ENCODE data around the gene PIGZ. TPM values are rescaled to one million over a fixed set of nuclear protein-coding genes. Genes with fewer than 3 reads are reported as not detected.

Gene PIGZ
- total RNA-seq, 2 donors from 2014 or later, result 0.22 to 0.31 TPM

DNA sequence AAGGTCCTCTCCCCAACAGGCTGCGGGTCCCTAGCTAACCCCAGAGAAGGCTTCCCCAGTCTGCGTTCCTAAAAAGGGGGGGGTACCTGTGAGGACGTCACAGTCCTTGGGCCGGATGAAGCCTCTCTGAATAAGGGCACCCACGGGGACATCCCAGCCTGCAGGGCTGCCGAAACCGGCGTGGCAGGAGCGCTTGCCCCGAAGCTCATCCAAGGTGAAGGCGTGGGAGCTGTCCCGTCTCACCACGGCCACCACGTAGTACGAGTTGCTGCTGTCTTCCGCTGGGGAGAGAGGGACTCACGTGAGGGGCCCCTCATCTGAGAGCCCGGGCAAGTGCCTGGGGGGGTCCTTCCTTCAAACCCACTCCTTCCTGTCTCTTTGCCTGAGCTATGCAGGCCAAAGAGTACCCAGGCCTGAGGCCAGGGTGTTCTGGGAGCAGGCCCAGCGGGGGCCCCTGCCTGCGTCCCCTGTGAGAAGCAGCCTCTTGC is 40.9 kb upstream of the PIGZ start:
- H3K27ac ChIP-seq (ENCODE audit: low read depth, low read length), result no peak overlapping the region
- H3K4me1 ChIP-seq (ENCODE audit: control insufficient read depth, insufficient read depth, low read length), result no peaks in the 10 kb centered on the region
- Mint-ChIP-seq H3K9me3 (no peaks in the 10 kb centered on the region), H3K27me3 (ENCODE audit: insufficient read depth) (peaks cover 20% of the 10 kb centered on the region), H3K4me3 (no peak overlapping the region), H3K27ac (no peak overlapping the region), H3K36me3 (ENCODE audit: low read depth) (peaks cover 10% of the 10 kb centered on the region), H3K4me1 (peaks cover 10% of the 10 kb centered on the region)
- WGBS, 2 experiments (ENCODE audit: insufficient coverage in 1 of 2, insufficient read length in 1 of 2), result 93 to 94% methylated on average over 15 to 20 of the region's 20 CpGs
- H3K36me3 ChIP-seq (ENCODE audit: control insufficient read depth, insufficient read depth, low read length), result no peaks in the 10 kb centered on the region
- peaks cover 8% of the 10 kb centered on the region for H3K27me3 ChIP-seq (ENCODE audit: control insufficient read depth, insufficient read depth, low read length, poor library complexity, severe bottlenecking)
- TF ChIP-seq, protein P1, sequence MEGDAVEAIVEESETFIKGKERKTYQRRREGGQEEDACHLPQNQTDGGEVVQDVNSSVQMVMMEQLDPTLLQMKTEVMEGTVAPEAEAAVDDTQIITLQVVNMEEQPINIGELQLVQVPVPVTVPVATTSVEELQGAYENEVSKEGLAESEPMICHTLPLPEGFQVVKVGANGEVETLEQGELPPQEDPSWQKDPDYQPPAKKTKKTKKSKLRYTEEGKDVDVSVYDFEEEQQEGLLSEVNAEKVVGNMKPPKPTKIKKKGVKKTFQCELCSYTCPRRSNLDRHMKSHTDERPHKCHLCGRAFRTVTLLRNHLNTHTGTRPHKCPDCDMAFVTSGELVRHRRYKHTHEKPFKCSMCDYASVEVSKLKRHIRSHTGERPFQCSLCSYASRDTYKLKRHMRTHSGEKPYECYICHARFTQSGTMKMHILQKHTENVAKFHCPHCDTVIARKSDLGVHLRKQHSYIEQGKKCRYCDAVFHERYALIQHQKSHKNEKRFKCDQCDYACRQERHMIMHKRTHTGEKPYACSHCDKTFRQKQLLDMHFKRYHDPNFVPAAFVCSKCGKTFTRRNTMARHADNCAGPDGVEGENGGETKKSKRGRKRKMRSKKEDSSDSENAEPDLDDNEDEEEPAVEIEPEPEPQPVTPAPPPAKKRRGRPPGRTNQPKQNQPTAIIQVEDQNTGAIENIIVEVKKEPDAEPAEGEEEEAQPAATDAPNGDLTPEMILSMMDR (conservative IDR thresholded peaks at IDR 0.05), result no peak
- H3K9ac ChIP-seq (ENCODE audit: extremely low read depth, low read length, poor library complexity, severe bottlenecking), result no peak overlapping the region
- no peak overlapping the region for H3K4me3 ChIP-seq (ENCODE audit: low read length)
- DNase-seq, result no peak
- H3K9me3 ChIP-seq (ENCODE audit: control insufficient read depth, low read length), result no peaks in the 10 kb centered on the region

DNA sequence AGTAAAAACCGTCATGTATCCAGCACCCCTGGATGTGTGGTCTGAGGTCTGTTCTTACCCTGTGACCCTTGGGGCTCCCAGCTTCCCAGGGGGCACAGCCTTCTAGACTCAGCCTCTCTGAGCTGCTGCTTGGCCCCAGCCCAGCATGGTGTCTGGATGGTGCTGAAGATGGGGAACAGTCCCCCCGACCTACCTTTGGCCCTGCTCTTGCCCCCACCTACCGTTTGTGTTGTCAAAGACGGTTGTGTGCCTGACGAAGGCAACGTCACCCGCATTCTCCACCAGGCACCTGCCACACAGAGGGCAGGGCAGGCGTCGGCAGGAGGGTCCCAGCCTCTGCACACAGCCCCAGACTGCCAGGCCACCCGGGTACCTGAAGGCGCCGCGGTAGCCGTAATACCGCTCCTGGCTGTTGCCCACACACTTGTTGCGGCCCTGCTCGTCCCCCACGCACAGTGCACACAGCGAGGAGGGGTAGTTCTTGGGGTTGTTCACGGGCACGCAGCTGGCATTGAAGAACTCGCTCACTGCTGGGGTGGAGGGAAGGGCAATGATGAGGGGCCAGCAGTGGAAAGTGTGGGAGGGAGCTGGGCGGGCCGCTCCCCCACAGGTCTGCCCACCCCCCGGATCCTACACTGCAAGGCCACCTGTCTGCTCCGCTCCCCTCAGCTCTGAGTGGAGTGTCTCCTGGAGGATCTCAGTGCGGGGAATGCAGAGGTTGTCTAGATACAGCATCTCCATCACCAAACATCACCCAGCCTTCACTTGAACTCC is 40.0 kb upstream of the PIGZ start:
- no peaks in the 10 kb centered on the region for H3K9me3 ChIP-seq (ENCODE audit: control insufficient read depth, low read length)
- H3K4me1 ChIP-seq (ENCODE audit: control insufficient read depth, insufficient read depth, low read length), result no peaks in the 10 kb centered on the region
- H3K36me3 ChIP-seq (ENCODE audit: control insufficient read depth, insufficient read depth, low read length), result no peaks in the 10 kb centered on the region
- H3K4me3 ChIP-seq (ENCODE audit: low read length), result no peak overlapping the region
- peaks cover 18% of the 10 kb centered on the region for H3K4me1 Mint-ChIP-seq
- TF ChIP-seq, protein P1 (conservative IDR thresholded peaks at IDR 0.05), result no peak
- no peak overlapping the region for H3K27ac Mint-ChIP-seq
- H3K27me3 ChIP-seq (ENCODE audit: control insufficient read depth, insufficient read depth, low read length, poor library complexity, severe bottlenecking), result peaks cover 18% of the 10 kb centered on the region
- no peak overlapping the region for H3K27ac ChIP-seq (ENCODE audit: low read depth, low read length)
- 93 to 97% methylated on average over 7 to 27 of the region's 27 CpGs for WGBS, 2 experiments (ENCODE audit: insufficient coverage in 1 of 2, insufficient read length in 1 of 2)
- no peaks in the 10 kb centered on the region for H3K9me3 Mint-ChIP-seq
- no peak overlapping the region for H3K9ac ChIP-seq (ENCODE audit: extremely low read depth, low read length, poor library complexity, severe bottlenecking)
- no peak for DNase-seq
- peaks cover 27% of the 10 kb centered on the region for H3K27me3 Mint-ChIP-seq (ENCODE audit: insufficient read depth)
- H3K36me3 Mint-ChIP-seq (ENCODE audit: low read depth), result peaks cover 10% of the 10 kb centered on the region
- no peak overlapping the region for H3K4me3 Mint-ChIP-seq

- Mint-ChIP-seq H3K4me3 (no peak overlapping the region), H3K27me3 (ENCODE audit: insufficient read depth) (peaks cover 25% of the 10 kb centered on the region), H3K36me3 (ENCODE audit: low read depth) (peaks cover 10% of the 10 kb centered on the region), H3K27ac (no peak overlapping the region), H3K9me3 (no peaks in the 10 kb centered on the region), H3K4me1 (peaks cover 18% of the 10 kb centered on the region)
- no peak overlapping the region for H3K27ac ChIP-seq (ENCODE audit: low read depth, low read length)
- 93 to 95% methylated on average over 6 to 8 of the region's 8 CpGs for WGBS, 2 experiments (ENCODE audit: insufficient coverage in 1 of 2, insufficient read length in 1 of 2)
- peaks cover 18% of the 10 kb centered on the region for H3K27me3 ChIP-seq (ENCODE audit: control insufficient read depth, insufficient read depth, low read length, poor library complexity, severe bottlenecking)
- no peak for DNase-seq
- H3K36me3 ChIP-seq (ENCODE audit: control insufficient read depth, insufficient read depth, low read length), result no peaks in the 10 kb centered on the region
- H3K9ac ChIP-seq (ENCODE audit: extremely low read depth, low read length, poor library complexity, severe bottlenecking), result no peak overlapping the region
- no peak overlapping the region for H3K4me3 ChIP-seq (ENCODE audit: low read length)
- H3K9me3 ChIP-seq (ENCODE audit: control insufficient read depth, low read length), result no peaks in the 10 kb centered on the region
- TF ChIP-seq, protein P1 (conservative IDR thresholded peaks at IDR 0.05), result no peak
- no peaks in the 10 kb centered on the region for H3K4me1 ChIP-seq (ENCODE audit: control insufficient read depth, insufficient read depth, low read length)
Measured at GRCh38 chr3:197007953-197008352, 39.3 kb upstream of the PIGZ start.
